Effector CD8-positive, alpha-beta T cell (primary cell): ENCODE measurements around the gene DELE1.

Experiments used
- DNase-seq: peaks from one replicate; lab custom pipeline; 2025; lab: John Stamatoyannopoulos, UW
- total RNA-seq, 4 experiments: gene quantifications; one replicate each; lab custom pipeline; 2026; lab: John Stamatoyannopoulos, UW

The DELE1 gene
- 73.4 to 114 (median 91.1) reads per million in 4 experiments for total RNA-seq

DNA sequence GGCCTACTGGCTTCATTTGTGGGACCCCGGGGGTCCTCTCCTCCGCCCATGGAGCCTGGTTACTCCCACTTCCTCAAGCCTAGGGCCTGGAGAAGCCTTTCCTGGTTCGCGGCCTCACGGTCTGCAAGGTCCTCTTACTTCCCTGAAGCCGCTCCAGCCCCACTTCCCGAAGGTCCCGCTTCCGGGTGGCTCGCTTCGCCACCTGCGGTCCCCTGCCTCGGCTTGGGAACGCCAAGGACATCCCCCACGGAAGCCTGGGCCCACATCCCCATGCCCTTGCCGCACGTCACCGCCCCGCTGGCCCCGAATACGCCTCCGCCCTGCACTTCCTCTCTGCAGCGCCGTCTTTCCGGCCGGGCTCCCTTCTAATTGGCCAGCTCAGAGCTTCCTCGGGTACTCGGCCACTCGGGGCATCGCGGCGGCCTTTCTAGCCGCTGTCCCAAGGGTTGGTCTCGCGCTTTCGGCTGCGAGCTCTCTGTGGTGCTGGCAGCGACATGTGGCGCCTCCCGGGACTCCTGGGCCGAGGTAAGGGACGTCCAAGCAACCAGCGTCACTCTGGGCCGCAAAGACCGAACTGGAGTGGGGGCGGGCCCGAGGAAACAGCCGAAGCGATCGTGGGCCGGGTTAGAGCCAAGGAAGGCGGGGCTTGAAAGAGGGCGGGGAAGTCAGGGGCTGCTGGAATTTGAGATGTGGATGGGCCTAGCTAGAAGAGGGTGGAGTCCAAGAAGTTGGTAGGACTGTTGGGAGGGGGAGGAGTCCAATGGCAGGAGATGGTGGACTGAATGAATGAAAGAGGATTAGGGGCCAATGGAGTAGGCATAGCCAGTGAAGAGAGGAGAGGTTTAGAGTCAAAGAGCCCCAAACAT, at the start of gene DELE1:
Gene DELE1 (plus strand): TSS at position 424 of the 866 bp plus-strand sequence. CDS start 71 bp downstream, at position 495.
- DNase-seq, result peak; percentile 78

DNA sequence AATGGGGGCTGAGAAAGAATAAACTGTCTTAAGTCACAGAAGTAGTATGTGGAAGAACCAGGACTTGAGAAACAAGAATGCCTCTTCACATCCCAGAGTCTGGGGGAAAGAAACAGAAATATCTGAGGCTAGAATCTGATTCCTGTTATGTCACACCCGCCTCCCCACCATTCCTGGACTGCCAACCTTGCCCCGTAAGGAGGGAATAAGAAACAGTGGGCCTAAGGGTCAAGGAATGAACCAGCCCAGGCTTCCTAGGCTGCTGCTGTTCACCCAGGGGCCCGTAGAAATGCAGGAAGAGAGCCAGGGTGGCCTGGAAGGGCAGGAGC, 49.8 kb upstream of the DELE1 start:
- no peak for DNase-seq

DNA sequence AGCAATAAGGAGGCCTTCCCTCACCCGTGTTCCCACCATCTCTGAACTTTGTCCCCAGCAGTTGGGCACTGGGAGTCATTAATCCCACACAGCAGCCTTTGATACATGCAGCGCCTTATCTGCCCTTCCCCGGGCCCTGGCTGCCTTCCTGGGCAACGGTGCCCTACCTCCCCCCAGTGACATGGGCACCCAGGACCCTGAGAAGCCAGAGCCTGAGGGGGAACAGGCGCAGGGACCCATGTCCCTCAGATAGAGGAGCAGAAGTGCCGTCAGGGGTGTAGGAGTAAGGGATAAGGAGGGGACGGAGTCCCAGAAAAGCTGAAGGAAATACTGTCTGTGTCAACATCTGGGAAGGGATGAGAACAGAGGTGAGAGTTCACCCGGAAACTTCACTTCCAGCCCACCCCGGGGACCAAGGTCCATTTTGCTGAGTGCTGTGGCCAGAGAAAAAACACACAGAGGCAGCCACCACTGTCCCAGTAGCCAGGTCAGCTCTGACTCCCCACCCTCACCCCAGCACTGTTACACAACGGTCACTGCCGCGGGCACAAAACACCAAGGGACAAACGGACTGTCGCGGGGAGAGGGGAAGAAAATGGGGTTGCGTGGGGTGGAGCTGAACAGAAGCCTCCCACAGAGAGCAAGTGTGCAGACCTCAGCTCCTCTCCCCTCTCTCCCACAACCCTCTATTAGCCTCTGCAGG, 49.3 kb upstream of the DELE1 start:
- DNase-seq, result no peak

DNA sequence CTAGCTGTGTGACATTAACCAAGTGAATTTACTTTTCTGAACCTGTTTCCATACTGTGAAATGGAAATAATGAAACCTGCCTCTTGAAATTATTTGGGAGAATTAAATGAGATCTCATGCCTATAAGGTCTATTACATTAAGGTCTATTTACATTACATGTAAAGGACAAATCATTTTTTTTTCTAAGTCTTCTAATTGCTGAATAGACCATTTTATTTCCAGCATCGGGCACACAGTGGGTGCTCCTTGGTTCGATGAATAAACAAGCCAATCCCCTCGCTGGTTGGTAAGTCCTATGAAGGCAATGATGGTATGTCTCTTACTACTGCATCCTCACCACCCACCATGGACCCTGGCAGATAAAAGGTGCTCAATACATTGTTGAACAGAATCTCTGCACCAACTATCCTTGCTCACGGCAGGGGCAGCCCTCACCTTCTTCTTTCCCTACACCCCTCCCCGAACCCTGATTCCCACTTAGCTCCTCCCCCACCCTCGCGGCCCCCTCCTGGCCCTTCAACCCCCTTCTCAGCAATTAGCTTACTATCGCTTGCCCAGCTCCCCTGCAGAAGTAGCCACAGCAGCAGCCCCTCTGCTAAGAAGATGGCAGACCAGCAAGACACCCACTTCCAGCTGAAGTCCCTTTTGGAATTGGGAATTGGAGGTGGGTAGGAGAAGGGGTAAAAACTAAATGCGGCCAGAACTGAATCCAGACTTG, 48.5 kb upstream of the DELE1 start:
- no peak for DNase-seq

DNA sequence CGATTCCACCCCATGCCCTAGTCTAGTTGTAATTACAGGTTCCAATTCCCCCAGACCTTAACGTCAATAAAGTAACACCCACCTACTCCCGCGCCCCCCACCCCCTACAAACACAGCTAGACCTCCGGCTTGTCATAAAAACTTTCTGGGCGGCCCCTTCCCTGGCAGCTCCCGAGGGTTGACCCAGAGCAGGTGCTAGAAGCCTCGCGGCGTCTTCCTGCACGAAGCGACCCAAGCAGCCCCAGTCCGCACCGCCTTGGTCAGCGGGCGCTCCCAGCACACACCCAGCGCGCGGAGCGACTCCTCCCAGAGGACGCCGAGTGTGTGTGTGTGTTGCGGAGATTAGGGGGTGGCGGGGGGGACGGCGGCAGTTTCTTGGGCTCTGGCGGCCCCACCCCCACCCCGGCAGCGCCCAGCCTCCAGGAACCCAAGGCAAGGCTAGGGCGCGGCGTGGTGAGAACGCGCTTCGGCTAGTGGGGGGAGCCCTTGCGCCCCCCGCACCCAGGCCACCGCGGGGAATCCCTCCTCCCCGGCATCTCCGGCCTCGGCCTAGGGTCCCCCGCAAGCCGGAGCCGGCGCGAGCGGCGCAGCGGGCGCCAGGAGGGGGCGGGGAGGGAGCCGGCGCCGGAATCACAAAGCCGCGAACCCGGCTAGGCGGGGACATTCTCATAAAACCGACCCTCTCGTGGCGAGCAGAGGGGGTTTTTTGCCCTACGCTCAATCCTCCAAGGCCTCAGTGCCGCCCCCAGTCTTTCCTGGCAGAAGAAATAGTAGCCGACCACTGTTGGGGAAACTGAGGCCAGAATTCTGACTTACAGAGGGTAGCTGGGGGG, 47.7 kb upstream of the DELE1 start:
- DNase-seq, result no peak

DNA sequence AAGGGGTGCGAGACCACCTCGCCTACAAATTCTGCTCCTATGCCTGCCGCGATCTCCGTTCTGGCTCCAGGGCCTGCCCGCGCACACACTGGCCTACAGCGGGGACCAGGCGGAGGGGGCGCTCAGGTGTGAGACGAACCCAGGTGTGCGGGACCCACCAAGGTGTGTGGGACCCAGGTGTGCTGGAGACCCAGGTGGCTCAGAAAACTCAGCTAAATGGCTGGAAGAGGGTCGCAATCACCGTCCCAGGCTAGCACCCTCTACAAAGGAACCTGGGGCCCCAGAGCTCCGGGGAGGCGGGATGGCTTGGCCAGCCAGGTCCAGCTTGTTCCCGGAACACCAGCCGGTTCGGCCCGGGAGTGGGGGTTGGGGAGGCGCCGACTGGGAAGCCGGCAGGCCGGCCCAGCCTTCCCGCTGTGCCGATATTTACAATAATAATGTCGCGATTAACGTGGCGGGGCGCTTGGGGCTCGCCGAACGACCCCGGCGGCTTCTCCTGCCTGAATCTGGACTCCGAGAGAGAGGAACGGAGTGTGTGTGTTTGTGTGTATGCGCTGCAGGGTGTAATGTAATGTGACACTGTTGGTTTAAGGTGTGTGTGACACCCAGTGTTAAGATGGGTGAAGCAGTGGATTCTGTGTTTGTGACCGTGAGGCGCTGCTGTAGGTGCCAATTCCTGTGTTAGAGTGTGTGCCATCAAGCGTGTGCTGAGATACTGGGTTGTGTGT, 46.9 kb upstream of the DELE1 start:
- no peak for DNase-seq

DNA sequence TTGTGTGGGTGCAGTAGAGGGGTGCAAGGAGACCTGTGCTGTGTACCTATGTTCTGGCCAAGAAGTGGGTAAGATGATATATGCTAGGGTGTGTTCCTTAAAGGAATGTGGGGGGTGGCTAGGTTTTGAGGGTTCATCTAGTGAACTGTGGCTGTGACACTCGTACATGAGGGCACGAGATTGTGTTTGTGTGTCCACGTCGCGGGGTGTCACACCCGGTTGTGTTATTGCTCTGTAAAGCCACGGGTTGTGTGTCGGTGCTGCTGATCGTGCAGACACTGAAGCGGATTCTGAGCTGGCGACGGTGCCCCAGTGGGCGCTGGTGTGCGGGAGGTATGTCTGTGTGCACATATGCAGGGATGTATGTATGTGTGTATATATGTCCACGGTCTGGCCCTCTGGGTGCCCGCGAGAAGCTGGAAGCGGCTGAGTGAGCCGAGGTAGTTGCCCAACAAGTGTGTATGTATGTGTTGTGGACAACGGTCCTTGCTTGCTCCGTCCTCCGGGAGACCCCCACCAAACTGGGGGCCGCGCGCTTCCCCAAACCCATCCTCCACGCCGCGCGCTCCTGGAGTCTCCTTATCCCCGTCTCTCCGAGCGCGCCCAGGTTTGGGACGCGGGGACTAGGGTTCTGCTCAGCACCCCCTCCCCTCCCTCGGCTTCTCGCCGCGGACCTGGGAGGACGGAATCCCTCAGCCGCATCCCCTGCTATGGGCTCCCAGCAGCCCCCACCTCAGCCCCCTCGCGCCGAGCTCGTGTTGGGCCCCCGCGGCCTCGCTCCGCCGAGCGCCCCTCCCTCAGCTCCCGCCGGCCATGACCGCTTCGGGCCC, 46.1 kb upstream of the DELE1 start:
- DNase-seq, result no peak

- no peak for DNase-seq
Observed at GRCh38 chr5:141878186-141878710, 45.4 kb upstream of the DELE1 start, which contains the start of gene PCDH1. TSS of gene PCDH1 (minus strand) at chr5:141878410. CDS start at chr5:141878262, 148 bp downstream.

GRCh38 chr5:141878711-141879425, 44.8 kb upstream of the DELE1 start:
- peak; percentile 83 for DNase-seq

- no peak for DNase-seq
Observed at GRCh38 chr5:141879426-141879759, 44.3 kb upstream of the DELE1 start.

DNA sequence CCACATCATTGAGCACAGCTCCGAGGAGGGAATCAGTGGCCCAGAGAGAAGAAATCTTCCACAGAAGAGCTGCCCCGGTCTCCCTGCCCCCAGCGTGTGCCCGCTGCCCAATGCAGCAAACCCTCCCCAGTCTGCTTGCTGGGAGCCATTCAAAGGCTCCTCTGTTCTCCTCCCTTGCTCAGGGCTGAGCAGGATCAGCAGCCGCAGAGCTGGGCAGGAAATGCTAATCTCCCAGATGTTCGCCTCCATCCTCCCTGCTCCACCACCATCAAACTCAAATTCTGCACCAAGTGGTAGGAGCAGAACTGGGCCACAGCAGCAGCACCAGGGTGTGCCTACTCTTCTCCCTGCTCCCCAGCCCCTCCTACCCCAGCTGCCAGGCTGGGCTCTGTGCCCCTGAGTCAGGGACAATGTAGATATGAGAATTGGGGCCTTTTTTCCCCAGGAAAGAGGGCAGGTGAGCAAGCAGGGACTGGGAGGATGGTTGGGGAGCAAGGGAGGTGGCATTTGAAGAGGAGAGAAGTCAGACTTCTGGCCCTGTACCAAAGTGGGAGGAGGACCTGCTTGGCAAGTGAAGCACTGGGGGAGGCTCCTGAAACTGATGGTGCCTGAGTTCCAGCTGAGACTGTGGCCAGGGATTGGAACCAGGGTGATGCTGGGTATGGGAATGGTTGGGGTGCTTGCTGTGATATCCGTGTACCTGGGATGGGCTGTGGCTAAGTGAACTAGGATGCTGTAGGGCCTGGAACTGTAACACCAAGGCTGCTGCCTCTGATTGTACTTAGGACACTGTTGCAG, 43.5 kb upstream of the DELE1 start:
- no peak for DNase-seq

- no peak for DNase-seq
Observed at GRCh38 chr5:141880961-141881801, 42.5 kb upstream of the DELE1 start.

DNA sequence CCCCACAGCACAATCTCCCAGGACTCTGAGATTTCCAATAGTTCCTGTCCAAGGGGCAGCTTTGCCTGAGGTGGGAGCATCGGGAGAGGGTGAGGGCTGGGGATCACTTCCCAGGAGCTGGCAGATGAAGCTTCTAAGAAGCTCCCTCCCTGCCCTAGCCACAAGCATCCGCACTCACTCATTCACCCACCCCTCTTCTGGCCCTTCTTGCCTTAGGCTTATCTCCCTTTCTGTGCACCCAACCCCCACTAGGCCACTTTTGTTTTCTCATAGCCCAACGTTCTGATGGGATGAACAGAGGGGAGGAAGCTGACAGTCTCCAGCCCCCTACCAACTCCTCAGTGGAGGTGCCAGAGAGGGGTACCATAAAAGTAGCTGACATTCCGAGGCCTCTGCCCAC, 41.8 kb upstream of the DELE1 start:
- no peak for DNase-seq

- no peak for DNase-seq
Observed at GRCh38 chr5:141882594-141883183, 41.0 kb upstream of the DELE1 start.

GRCh38 chr5:141883184-141883891, 40.3 kb upstream of the DELE1 start:
- no peak for DNase-seq

DNA sequence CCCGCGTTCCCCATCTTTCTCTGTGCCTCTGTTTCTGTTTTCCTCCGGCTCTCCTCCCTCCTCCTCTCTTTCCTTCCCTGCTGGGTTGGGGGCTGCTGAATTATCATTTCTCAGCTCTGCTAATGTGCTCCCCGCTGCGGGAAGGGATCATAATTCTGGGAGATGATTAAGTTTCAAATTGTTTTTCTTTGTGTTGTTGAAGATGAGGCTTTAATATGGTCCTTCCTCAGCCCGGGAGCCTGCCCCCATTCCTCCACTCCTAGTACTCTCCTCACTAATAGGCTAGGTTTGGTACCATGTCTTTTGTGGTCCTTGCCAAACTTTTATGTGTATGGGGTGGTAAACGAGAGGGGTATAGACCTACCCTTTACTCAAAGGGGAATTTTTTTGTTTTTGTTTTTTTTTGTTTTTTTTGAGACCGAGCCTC, 39.8 kb upstream of the DELE1 start:
- no peak for DNase-seq
